ENCODE data around the gene REC8.

DNA sequence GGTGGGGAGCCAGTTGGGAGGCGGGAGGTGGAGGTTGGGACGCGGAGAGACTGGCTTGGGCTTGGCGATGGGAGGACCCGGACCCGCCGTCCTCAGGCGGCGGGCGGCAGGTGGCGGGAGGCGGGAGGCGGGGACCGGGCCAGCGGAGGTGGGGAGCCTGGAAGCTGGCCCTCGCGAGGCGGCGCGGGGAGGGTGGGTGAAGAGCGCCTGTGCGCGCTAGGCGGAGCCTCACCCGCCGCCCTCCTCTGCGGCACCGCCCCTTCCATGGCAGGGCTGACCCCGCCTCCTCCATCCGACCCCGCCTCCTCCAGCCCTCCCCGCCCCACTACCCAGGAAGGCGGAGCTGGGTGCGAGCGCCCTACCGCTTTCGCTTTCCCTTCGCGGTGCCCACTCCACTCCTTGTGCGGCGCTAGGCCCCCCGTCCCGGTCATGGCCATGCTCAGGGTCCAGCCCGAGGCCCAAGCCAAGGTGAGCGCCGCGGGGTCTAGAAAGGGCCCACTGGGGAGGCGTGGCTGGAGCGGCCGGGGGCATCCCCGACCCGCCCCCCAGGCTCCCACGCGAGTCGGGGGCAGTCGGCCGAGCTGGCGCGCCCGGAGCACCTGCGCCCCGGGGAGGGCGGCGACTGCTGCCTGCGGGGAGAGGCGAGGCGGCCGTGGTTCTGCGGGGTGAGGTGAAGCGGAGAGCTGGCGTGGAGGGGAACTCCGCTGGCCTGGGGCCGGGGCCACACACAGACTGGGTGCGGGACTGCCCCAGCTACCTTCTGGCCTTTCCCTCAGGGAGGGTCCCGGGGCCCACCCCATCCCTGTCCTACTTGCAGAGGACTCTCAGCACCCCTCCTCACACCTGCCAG is 35.8 kb upstream of the REC8 start, which contains the start of gene PSME1:
- TF ChIP-seq, protein P1, sequence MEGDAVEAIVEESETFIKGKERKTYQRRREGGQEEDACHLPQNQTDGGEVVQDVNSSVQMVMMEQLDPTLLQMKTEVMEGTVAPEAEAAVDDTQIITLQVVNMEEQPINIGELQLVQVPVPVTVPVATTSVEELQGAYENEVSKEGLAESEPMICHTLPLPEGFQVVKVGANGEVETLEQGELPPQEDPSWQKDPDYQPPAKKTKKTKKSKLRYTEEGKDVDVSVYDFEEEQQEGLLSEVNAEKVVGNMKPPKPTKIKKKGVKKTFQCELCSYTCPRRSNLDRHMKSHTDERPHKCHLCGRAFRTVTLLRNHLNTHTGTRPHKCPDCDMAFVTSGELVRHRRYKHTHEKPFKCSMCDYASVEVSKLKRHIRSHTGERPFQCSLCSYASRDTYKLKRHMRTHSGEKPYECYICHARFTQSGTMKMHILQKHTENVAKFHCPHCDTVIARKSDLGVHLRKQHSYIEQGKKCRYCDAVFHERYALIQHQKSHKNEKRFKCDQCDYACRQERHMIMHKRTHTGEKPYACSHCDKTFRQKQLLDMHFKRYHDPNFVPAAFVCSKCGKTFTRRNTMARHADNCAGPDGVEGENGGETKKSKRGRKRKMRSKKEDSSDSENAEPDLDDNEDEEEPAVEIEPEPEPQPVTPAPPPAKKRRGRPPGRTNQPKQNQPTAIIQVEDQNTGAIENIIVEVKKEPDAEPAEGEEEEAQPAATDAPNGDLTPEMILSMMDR (conservative IDR thresholded peaks at IDR 0.05; ENCODE audit: low read depth, low read length): no peak
- no peak for TF ChIP-seq EZH2 (IDR thresholded peaks at IDR 0.05; ENCODE audit: borderline replicate concordance, low read depth, low read length, poor library complexity, severe bottlenecking)
